NCI-H1105 treated with DMSO at 0.1 percent for 48 hours (cell line): ENCODE data around the gene RABL6.

Source experiments
- DNase-seq: peaks from one replicate; lab custom pipeline; 2025; lab: John Stamatoyannopoulos, UW

RABL6 gene

GRCh38 chr9:136847088-136847825, 39.5 kb downstream of the RABL6 start:
- peak; percentile 25 for DNase-seq

DNA sequence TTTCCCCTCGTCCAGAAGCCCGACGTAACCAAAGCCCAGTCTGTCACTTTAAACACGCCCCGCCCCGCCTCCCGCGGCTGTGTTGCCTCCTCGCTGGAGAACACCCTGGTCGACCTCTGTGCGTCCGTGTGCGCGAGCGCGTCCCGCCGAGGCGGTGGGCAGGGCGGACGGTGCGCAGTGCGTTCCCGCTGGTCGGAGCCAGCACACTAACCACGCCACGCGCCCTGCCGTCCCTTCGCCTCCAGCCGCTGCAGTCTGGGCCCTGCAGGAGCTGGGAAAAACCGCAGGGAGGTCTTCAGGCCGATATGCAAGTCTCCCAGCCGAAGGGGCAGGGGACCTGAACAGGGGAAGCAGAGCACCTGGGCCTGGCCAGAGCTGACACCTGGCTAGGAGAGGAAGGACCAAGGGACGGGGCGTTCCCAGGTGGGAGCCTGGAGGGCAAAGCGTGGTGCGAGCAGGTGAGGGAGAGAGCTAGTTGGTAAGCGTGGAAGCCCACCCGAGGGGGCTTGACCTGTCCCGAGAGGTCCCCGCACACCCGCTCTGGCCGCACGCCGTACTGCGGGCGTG, 40.2 kb downstream of the RABL6 start:
- DNase-seq = peak; percentile 57

DNA sequence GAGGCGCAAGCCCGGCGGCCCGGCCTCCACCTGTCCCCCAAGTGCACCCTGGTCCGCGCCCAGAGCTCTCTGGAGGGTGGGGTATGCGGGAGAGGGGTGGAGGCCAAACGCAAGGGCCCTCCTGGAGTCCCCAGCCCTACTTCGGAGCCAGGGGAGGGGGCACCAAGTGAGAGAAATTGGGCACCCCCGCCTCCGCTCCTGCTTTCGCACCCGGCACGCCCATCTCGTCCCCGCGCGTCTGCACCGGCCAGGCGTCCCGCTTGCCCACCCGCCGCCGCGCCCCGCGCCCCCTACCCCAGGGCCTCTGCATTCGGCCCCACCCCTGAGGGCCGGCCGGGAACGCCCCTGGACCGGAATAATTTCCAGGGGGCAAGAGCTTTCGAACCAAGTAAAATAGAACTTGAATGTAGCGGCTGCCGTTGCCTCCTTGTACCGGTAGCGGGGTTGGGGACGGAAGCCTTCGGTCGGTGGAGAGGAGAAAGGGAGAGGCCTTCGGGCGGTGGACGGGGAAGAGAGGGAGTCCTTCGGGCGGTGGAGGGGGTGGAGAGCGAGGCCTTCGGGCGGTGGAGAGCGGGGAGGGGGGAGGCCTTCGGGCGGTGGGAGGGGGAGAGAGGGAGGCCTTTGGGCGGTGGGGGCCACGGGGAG, 40.8 kb downstream of the RABL6 start:
- peak; percentile 51 for DNase-seq

DNA sequence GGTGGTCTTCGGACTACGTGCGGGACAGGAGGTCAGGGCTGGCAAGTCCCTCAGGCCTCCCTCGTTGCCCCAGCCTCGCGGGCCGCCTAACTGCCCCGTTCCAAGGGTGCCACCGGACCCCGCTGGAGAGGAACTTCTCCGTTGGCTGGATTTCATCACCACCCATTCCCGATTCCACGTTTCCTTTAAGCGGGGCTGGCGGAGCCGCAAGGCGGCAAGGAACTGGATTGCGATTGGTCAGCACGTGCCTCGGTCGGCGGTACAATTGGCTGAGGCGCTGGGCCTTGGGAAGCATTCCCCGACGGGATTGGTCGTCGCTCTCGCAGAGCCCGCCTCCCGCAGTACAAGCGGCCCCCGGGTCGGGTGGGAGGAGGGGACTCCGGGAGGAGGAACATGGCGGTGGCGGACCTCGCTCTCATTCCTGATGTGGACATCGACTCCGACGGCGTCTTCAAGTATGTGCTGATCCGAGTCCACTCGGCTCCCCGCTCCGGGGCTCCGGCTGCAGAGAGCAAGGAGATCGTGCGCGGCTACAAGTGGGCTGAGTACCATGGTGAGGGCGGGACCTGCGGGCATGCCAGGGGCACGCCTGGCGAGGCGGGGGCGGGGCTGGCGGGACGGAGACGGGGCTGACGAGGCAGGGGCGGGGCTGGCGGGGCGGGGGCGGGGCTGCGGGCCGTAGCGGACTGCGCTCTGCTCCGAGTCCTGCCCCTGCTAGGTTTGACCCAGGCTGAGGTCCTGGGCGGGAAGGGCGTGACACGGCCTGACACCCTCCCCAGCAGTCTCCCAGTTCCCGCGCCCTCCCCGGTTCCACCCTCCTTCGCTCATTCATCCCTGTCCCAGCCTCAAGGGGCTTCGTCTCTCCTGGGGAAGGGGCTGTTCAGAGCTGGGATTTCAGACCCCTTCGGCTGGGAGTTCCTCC, 41.6 kb downstream of the RABL6 start, which contains the start of gene PHPT1:
Gene PHPT1, plus strand, starts transcription at position 372 of the 922 bp plus-strand sequence. Its CDS starts 22 bp downstream, at position 394.
- DNase-seq = peak; percentile 97

DNA sequence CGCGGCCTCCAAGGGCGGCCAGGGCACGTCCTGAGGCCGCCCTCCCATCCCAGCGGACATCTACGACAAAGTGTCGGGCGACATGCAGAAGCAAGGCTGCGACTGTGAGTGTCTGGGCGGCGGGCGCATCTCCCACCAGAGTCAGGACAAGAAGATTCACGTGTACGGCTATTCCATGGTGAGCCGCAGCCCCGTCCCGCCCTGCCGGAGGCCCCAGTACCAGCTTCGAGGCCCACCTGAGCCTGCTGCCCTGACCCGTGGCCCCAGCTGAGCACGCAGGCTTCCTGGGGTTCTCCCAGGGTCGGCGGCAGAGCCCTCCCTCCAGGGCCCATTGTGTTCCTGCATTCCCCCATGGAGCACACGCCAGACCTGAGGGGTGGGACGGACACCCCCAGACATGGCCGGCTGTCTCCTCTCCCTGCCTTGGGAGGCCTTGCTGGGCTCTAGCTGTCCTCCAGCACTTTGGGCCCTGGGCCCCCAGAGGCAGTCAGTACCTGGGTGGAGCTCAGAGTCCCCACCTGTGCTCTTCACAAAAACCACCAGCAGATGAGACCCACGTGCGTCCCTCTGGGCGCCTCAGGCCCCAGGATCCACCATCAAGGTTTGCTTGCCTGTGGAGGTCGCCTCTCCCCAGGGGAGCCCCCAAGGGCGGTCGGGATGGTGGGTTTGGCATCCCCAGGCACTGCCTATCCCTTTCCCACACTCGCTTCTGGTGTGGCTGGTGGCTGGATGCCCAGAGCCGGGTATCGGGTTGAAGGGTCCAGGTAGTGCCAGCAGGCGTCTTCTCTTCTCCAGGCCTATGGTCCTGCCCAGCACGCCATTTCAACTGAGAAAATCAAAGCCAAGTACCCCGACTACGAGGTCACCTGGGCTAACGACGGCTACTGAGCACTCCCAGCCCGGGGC, 42.5 kb downstream of the RABL6 start:
- no peak for DNase-seq

DNA sequence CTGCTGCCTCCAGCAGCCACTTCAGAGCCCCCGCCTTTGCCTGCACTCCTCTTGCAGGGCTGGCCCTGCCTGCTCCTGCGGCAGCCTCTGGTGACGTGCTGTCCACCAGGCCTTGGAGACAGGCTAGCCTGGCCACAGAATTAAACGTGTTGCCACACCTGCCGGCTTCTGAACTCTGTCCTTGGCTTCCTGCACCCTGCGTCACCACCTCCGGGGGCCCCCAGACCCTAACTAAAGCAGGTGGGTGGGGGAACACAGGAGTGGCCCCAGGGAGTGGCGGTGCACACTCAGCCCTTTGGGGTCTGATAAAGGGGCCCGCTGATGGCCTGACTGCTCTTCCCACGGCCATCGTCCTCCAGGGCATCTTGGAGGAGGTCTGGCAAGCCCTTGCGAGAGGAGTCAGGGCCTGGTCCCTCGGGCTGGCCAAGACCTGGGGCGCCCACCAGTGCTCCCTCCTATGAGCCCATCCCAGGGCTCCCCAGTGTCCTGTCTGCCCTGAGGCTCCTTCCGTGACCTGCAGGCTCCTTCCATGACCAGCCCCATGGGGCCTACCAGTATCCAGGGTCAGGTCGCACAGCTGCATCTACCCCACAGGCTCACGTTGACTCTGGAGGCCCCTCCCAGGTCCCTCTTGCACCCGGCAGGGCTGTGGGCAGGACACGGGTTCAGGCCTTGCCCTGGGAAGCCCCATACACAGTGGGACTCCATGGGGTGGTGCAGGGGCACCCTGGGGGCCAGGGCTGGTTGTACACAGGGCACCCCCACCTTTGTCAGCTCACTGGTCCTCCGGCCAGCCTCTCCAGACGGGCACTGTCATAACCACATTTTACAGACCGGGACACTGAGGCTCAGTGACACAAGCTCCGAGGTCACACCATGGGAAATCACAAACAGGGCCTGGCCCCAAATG, 43.4 kb downstream of the RABL6 start:
- no peak for DNase-seq

DNA sequence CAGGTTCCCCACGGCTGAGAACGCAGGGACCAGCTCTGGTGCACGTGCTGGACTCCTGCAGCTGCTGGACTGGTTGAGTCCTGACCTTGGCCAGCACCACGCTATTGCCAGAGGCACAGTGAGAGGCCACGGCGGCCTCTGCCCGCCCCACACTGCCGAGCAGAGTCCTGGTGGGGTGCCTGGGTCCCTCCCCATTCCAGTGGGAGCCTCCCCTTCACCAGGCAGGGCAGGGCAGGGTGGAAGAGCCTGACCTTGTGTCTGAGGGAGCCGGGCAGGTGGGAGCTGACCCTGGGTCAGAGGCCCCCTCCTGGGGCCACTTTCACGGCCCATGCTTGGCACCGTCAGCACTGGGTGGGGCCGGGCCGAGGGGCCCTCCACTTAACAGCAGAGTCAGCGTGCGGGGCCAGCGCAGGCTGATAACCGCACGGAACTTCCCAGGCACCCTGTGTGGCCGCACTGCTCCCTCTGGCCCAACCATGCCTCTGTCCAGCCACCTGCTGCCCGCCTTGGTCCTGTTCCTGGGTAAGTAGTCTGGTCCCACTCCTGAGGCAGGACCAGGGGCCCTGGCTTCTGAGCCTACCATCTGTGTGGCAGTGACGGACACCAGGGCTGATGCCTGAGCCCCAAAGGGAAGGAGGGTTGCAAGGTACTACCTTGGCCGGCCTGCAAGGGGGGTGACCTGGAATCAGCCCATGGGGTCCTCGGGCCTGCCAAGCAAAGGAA, 44.4 kb downstream of the RABL6 start, which contains the start of gene MAMDC4:
Gene MAMDC4, plus strand, starts transcription at position 406 of the 723 bp plus-strand sequence. Its CDS starts 71 bp downstream, at position 477.
- no peak for DNase-seq

GRCh38 chr9:136852664-136853595, 45.2 kb downstream of the RABL6 start:
- no peak for DNase-seq

GRCh38 chr9:136853596-136854112, 45.9 kb downstream of the RABL6 start:
- DNase-seq = no peak

DNA sequence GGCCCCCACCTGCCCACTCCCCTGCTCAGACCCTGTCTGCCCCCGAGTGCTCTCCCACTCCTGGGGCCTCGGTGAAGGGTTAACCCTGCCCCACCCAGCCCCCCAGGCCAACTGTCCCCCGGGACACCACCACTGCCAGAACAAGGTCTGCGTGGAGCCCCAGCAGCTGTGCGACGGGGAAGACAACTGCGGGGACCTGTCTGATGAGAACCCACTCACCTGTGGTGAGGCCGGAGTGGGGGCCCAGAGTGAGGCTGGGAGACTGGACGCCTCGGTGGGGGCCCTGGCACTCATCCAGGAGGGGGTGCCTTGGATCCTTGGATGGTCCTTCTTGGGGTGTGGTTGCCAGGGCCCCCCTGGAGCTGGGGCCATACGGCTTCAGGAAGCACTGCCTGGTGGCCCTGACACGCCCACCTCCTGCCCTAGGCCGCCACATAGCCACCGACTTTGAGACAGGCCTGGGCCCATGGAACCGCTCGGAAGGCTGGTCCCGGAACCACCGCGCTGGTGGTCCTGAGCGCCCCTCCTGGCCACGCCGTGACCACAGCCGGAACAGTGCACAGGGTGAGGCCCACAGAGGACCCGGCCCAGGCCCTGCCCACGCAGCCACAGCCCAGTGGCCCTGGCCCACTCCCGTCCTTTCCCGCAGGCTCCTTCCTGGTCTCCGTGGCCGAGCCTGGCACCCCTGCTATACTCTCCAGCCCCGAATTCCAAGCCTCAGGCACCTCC, 46.5 kb downstream of the RABL6 start:
- DNase-seq = no peak

DNA sequence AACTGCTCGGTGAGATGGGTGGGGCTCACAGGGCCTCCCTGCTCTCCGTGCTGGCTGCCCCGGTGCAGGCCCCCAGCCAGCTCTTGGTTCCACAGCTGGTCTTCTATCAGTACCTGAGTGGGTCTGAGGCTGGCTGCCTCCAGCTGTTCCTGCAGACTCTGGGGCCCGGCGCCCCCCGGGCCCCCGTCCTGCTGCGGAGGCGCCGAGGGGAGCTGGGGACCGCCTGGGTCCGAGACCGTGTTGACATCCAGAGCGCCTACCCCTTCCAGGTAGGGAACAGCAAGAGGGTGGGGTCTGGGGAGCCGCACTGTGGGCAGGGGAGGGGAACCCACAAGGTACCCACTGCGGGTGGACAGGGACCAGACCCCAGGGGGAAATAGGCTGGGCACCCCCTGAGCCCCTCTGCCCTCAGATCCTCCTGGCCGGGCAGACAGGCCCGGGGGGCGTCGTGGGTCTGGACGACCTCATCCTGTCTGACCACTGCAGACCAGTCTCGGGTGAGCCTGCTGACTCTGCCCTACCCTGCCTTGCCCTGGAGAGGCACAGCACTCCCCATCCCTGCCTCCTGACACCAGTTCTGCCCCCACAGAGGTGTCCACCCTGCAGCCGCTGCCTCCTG, 47.2 kb downstream of the RABL6 start:
- DNase-seq = no peak

DNA sequence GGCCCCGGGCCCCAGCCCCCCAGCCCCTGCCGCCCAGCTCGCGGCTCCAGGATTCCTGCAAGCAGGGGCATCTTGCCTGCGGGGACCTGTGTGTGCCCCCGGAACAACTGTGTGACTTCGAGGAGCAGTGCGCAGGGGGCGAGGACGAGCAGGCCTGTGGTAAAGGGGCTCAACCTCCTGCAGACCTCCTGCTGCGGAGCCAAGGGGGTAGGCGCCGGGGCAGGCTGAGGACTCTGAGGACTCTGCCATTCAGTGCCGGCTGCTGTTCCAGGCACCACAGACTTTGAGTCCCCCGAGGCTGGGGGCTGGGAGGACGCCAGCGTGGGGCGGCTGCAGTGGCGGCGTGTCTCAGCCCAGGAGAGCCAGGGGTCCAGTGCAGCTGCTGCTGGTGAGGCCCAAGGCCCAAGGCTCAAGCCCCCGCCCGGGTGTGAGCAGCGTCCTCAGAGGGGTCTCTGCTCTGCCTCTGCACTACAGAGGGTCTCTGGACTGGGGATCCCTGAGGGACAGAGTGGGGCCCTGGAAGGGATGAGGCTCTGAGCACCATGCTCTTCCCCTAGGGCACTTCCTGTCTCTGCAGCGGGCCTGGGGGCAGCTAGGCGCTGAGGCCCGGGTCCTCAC, 47.8 kb downstream of the RABL6 start:
- no peak for DNase-seq

- DNase-seq = no peak
Measured at GRCh38 chr9:136856079-136856476, 48.3 kb downstream of the RABL6 start.

- DNase-seq = no peak
Measured at GRCh38 chr9:136856541-136857141, 48.9 kb downstream of the RABL6 start.

GRCh38 chr9:136857166-136857565, 49.4 kb downstream of the RABL6 start:
- no peak for DNase-seq
